ENCODE results near the gene RHNO1. TPM values are rescaled to one million over a fixed set of nuclear protein-coding genes. Genes with fewer than 3 reads are reported as not detected.

The RHNO1 gene
- polyA plus RNA-seq, 1 donor from 2014 or later = 85.8 TPM

- H3F3A ChIP-seq (ENCODE audit: insufficient read depth, low read length, poor library complexity, severe bottlenecking) = no peaks in the 10 kb centered on the region
- no peaks in the 10 kb centered on the region for H4K20me1 ChIP-seq (ENCODE audit: insufficient read depth)
- H3K9ac ChIP-seq (ENCODE audit: low read length) = no peak overlapping the region
- no peak overlapping the region for H2AFZ ChIP-seq (ENCODE audit: low read depth, low read length)
- no peaks in the 10 kb centered on the region for H3K9me2 ChIP-seq (ENCODE audit: insufficient read depth, low read length)
- H3K4me3 ChIP-seq (ENCODE audit: low read length) = no peak overlapping the region
- no peak overlapping the region for H3K27ac ChIP-seq (ENCODE audit: low read length)
- H3K36me3 ChIP-seq (ENCODE audit: insufficient read depth, low read length) = no peaks in the 10 kb centered on the region
- no peak for TF ChIP-seq SMC3 (conservative IDR thresholded peaks at IDR 0.05; ENCODE audit: poor library complexity)
- no peak for TF ChIP-seq EZH2 (IDR thresholded peaks at IDR 0.05; ENCODE audit: borderline replicate concordance, insufficient read depth, low read length, poor library complexity, severe bottlenecking)
- TF ChIP-seq TAF1 (IDR thresholded peaks at IDR 0.05; ENCODE audit: low read depth) = no peak
- no peak for TF ChIP-seq REST (IDR thresholded peaks at IDR 0.05; ENCODE audit: borderline replicate concordance)
- no peaks in the 10 kb centered on the region for H3K27me3 ChIP-seq (ENCODE audit: insufficient read depth, low read depth, low read length)
- no peak overlapping the region for H3K4me2 ChIP-seq (ENCODE audit: low read length)
- no peaks in the 10 kb centered on the region for H3K9me3 ChIP-seq (ENCODE audit: low read length)
- no peaks in the 10 kb centered on the region for H3K79me2 ChIP-seq (replicated peaks; ENCODE audit: insufficient read depth, low read length)
These were observed 27.2 kb downstream of the RHNO1 start for GRCh38 chr12:2904260-2904659.

- Histone ChIP-seq H3K4me2 (ENCODE audit: low read length) (no peak overlapping the region), H3K9me2 (ENCODE audit: insufficient read depth, low read length) (no peaks in the 10 kb centered on the region), H2AFZ (ENCODE audit: low read depth, low read length) (no peak overlapping the region), H3K9ac (ENCODE audit: low read length) (no peak overlapping the region), H3K36me3 (ENCODE audit: insufficient read depth, low read length) (no peaks in the 10 kb centered on the region), H3K27me3 (ENCODE audit: insufficient read depth, low read depth, low read length) (no peaks in the 10 kb centered on the region), H3K79me2 (replicated peaks; ENCODE audit: insufficient read depth, low read length) (no peaks in the 10 kb centered on the region), H3K27ac (ENCODE audit: low read length) (no peak overlapping the region), H4K20me1 (ENCODE audit: insufficient read depth) (no peaks in the 10 kb centered on the region), H3K9me3 (ENCODE audit: low read length) (no peaks in the 10 kb centered on the region), H3F3A (ENCODE audit: insufficient read depth, low read length, poor library complexity, severe bottlenecking) (no peaks in the 10 kb centered on the region), H3K4me3 (ENCODE audit: low read length) (no peak overlapping the region)
- TF ChIP-seq TAF1 (IDR thresholded peaks at IDR 0.05; ENCODE audit: low read depth) (no peak), EP300 (conservative IDR thresholded peaks at IDR 0.05; ENCODE audit: poor library complexity, severe bottlenecking) (no peak), REST (IDR thresholded peaks at IDR 0.05; ENCODE audit: borderline replicate concordance) (no peak), MXI1 (conservative IDR thresholded peaks at IDR 0.05; ENCODE audit: poor library complexity, severe bottlenecking) (no peak), CTCF (IDR thresholded peaks at IDR 0.05; ENCODE audit: poor library complexity, severe bottlenecking) (no peak), POLR2AphosphoS5 (IDR thresholded peaks at IDR 0.05) (no peak), RAD21 (conservative IDR thresholded peaks at IDR 0.05) (no peak), SMC3 (conservative IDR thresholded peaks at IDR 0.05; ENCODE audit: poor library complexity) (no peak), EZH2 (IDR thresholded peaks at IDR 0.05; ENCODE audit: borderline replicate concordance, insufficient read depth, low read length, poor library complexity, severe bottlenecking) (no peak)
These were observed 35.2 kb downstream of the RHNO1 start for GRCh38 chr12:2912216-2912575.
